ENCODE data around the gene RANBP1. TPM values are rescaled to one million over a fixed set of nuclear protein-coding genes. Genes with fewer than 3 reads are reported as not detected.
A peak's percentile ranks its signal among the peaks of the same experiment; 100 is the strongest.

The RANBP1 gene
- total and polyA plus RNA-seq, 9 of the 15 experiments (the other 6 are each of a cell fraction or from before 2014, with no cell fraction given) = 162 to 2,891 (median 1,289) TPM

DNA sequence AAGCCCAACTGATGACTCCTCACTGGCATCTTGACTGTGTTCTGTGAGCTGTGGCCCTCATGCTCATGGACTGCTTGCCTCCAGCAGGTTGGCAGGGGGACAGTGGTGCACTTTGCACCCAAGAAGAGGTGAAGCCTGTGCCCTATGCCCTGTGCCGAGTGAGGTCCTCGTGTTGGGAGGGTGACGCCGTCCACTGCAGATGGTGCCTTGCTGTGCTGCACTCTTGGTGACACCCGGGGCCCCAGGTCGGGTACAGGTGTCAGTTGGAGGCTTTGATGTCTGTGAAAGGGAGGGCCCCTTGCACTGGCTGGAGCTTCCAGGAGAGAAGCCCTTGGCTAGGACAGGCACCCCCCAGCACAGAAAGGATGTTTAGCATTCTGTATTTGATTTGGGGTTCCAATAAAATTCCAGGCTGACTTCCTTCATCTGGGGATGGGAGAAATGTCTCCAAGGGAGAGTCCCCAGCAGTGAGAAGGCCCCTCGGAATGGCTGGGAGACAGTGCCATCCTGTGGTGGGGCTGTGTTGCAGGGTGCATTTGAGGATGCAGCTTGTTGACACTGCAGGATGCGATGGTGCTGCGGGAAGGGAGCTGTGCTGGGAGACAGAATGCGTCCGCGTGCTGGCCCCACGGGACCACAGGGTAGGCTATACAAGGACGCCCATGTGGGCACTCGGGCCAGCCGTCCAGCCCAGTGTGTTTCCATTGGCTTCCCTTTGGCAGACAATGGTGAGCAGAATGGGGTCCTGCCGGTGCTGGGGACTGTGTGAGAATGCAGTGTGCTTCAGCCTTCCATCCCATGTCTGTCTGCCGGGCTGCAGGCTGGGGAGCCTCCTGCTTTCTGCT is 13.2 kb downstream of the RANBP1 start (continued):
- TF ChIP-seq, protein P1, sequence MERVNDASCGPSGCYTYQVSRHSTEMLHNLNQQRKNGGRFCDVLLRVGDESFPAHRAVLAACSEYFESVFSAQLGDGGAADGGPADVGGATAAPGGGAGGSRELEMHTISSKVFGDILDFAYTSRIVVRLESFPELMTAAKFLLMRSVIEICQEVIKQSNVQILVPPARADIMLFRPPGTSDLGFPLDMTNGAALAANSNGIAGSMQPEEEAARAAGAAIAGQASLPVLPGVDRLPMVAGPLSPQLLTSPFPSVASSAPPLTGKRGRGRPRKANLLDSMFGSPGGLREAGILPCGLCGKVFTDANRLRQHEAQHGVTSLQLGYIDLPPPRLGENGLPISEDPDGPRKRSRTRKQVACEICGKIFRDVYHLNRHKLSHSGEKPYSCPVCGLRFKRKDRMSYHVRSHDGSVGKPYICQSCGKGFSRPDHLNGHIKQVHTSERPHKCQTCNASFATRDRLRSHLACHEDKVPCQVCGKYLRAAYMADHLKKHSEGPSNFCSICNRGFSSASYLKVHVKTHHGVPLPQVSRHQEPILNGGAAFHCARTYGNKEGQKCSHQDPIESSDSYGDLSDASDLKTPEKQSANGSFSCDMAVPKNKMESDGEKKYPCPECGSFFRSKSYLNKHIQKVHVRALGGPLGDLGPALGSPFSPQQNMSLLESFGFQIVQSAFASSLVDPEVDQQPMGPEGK (CRISPR knock-in tag; IDR thresholded peaks at IDR 0.05; ENCODE audit: borderline replicate concordance) = no peak
- TF ChIP-seq ETV5 (CRISPR knock-in tag; IDR thresholded peaks at IDR 0.05; ENCODE audit: low read depth) = no peak
- TF ChIP-seq MAFF (IDR thresholded peaks at IDR 0.05; ENCODE audit: low read length) = no peak; the same call in none of the 2 replicates
- peak; percentile 16; the same call in 1 of the 2 replicates for TF ChIP-seq ZNF239 (CRISPR knock-in tag; IDR thresholded peaks at IDR 0.05)
- peak; percentile 57; the same call in 1 of the 2 replicates for TF ChIP-seq MTF1 (CRISPR knock-in tag; IDR thresholded peaks at IDR 0.05; ENCODE audit: borderline replicate concordance)
- TF ChIP-seq ZNF24 (IDR thresholded peaks at IDR 0.05) = no peak; the same call in 1 of the 2 replicates
- TF ChIP-seq ZNF311 (CRISPR knock-in tag; IDR thresholded peaks at IDR 0.05) = no peak
- TF ChIP-seq ZNF282 (CRISPR knock-in tag; IDR thresholded peaks at IDR 0.05) = no peak
- TF ChIP-seq ZNF398 (CRISPR knock-in tag; IDR thresholded peaks at IDR 0.05) = no peak
- TF ChIP-seq, protein P2, sequence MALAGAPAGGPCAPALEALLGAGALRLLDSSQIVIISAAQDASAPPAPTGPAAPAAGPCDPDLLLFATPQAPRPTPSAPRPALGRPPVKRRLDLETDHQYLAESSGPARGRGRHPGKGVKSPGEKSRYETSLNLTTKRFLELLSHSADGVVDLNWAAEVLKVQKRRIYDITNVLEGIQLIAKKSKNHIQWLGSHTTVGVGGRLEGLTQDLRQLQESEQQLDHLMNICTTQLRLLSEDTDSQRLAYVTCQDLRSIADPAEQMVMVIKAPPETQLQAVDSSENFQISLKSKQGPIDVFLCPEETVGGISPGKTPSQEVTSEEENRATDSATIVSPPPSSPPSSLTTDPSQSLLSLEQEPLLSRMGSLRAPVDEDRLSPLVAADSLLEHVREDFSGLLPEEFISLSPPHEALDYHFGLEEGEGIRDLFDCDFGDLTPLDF (CRISPR knock-in tag; IDR thresholded peaks at IDR 0.05) = peak; percentile 45; the same call in 1 of the 2 replicates
- no peak for TF ChIP-seq ZBTB12 (CRISPR knock-in tag; IDR thresholded peaks at IDR 0.05)
- 0 out of 2 replicates have a peak, but pooled peaks have one; percentile 59 for TF ChIP-seq CAMTA2 (CRISPR knock-in tag; conservative IDR thresholded peaks at IDR 0.05)
- no peak for TF ChIP-seq NFRKB (IDR thresholded peaks at IDR 0.05; ENCODE audit: low read depth)
- TF ChIP-seq ZNF766 (CRISPR knock-in tag; conservative IDR thresholded peaks at IDR 0.05) = no peak
- peak; percentile 97 for TF ChIP-seq HNRNPUL1 (IDR thresholded peaks at IDR 0.05; ENCODE audit: low read length)
- TF ChIP-seq, protein P3, sequence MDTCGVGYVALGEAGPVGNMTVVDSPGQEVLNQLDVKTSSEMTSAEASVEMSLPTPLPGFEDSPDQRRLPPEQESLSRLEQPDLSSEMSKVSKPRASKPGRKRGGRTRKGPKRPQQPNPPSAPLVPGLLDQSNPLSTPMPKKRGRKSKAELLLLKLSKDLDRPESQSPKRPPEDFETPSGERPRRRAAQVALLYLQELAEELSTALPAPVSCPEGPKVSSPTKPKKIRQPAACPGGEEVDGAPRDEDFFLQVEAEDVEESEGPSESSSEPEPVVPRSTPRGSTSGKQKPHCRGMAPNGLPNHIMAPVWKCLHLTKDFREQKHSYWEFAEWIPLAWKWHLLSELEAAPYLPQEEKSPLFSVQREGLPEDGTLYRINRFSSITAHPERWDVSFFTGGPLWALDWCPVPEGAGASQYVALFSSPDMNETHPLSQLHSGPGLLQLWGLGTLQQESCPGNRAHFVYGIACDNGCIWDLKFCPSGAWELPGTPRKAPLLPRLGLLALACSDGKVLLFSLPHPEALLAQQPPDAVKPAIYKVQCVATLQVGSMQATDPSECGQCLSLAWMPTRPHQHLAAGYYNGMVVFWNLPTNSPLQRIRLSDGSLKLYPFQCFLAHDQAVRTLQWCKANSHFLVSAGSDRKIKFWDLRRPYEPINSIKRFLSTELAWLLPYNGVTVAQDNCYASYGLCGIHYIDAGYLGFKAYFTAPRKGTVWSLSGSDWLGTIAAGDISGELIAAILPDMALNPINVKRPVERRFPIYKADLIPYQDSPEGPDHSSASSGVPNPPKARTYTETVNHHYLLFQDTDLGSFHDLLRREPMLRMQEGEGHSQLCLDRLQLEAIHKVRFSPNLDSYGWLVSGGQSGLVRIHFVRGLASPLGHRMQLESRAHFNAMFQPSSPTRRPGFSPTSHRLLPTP (IDR thresholded peaks at IDR 0.05; ENCODE audit: borderline replicate concordance, extremely low read depth, insufficient read length) = no peak
- TF ChIP-seq TBL1XR1 (IDR thresholded peaks at IDR 0.05; ENCODE audit: low read length in 2 of 2) = peak; percentile 76 to 77; a peak in 3 of 4 replicates
- TF ChIP-seq STAT5B (CRISPR knock-in tag; IDR thresholded peaks at IDR 0.05) = no peak

Measured in K562 (cell line).